A673 (cell line): ENCODE results near the gene IGFL3.

ENCODE experiments used
- CTCF ChIP-seq: fragments of 300-800, 200-600 bp; sonication (generic); conservative IDR thresholded peaks from 2 replicates; pipeline ENCODE4 v1.5.1; 2017; ENCODE audit warnings: low read depth, mild to moderate bottlenecking, antibody characterized with exemption, low read length, moderate library complexity, mixed read lengths
- EZH2 ChIP-seq: fragments of 200-600 bp; sonication (generic); IDR thresholded peaks from 2 replicates; pipeline ENCODE4 v1.6.1; 2017; ENCODE audit warnings: borderline replicate concordance, low read depth, mild to moderate bottlenecking, mixed read lengths, antibody characterized with exemption, low read length; ENCODE audit not compliant: poor library complexity, severe bottlenecking

- TF ChIP-seq CTCF (no peak), EZH2 (no peak)
These were observed 44.9 kb downstream of the IGFL3 start for GRCh38 chr19:46079576-46079975.
